Measurements from ENCODE around the gene GPRC5A.

GRCh38 chr12:12912711-12913110 is 21.3 kb downstream of the GPRC5A start:
- TF ChIP-seq CTCF (IDR thresholded peaks at IDR 0.05; ENCODE audit: insufficient read depth, low read length) (no peak), SPI1 (IDR thresholded peaks at IDR 0.05; ENCODE audit: borderline replicate concordance, low read depth) (no peak), POLR2AphosphoS5 (IDR thresholded peaks at IDR 0.05; ENCODE audit: low read depth) (no peak)

All from HL-60 (cell line).